Suprapubic skin (tissue), 4 donors: ENCODE data around the gene SYT10. TPM values are rescaled to one million over a fixed set of nuclear protein-coding genes. Genes with fewer than 3 reads are reported as not detected.

Experiments used
- DNase-seq, 2 donors: peaks; one replicate each; pipeline ENCODE4 v3.0.0-alpha.2; 2019; ENCODE audit warnings: low spot score in 2 of 2
- H3K27ac ChIP-seq: fragments of 200-600 bp; sonication (generic); one replicate; pipeline ENCODE4 v1.5.1; 2019
- H3K27me3 ChIP-seq: fragments of 200-600 bp; sonication (generic); one replicate; pipeline ENCODE4 v1.5.1; 2019
- H3K36me3 ChIP-seq: fragments of 200-600 bp; sonication (generic); one replicate; pipeline ENCODE4 v1.5.1; 2019
- H3K4me1 ChIP-seq: fragments of 200-600 bp; sonication (generic); one replicate; pipeline ENCODE4 v1.5.1; 2019
- H3K4me3 ChIP-seq: fragments of 200-600 bp; sonication (generic); one replicate; pipeline ENCODE4 v1.5.1; 2019; ENCODE audit warnings: mild to moderate bottlenecking
- H3K9me3 ChIP-seq: fragments of 200-600 bp; sonication (generic); one replicate; pipeline ENCODE4 v1.5.1; 2019
- CTCF ChIP-seq, 2 donors: fragments of 200-600 bp in 1 of 2; fragments of 450-650 bp in 1 of 2; sonication (generic) in 1 of 2; IDR thresholded peaks; one replicate each; pipeline ENCODE4 v1.5.1; 2016 to 2019; ENCODE audit warnings: antibody characterized with exemption in 2 of 2, mild to moderate bottlenecking in 1 of 2, moderate library complexity in 1 of 2
- EP300 ChIP-seq: sonication (generic); formaldehyde crosslinking; IDR thresholded peaks from one replicate; pipeline ENCODE4 v1.6.1; 2017; ENCODE audit warnings: antibody characterized with exemption
- POLR2A ChIP-seq, 2 donors: fragments of 450-650 bp; IDR thresholded peaks; one replicate each; pipeline ENCODE4 v1.6.1; 2017; ENCODE audit warnings: antibody characterized with exemption in 2 of 2, mild to moderate bottlenecking in 2 of 2, moderate library complexity in 2 of 2
- POLR2AphosphoS5 ChIP-seq, 3 donors: sonication (generic); formaldehyde crosslinking; IDR thresholded peaks; one replicate each; pipeline ENCODE4 v1.6.1; 2017; ENCODE audit warnings: antibody characterized with exemption in 3 of 3
- WGBS: methylation state at CpG from one replicate; pipeline ENCODE4 v1.1.5; 2018; 5-methylcytosine and 5-hydroxymethylcytosine counted together
- total RNA-seq, 4 donors: library from RNA; depleted of rRNA; stranded (reverse); fragments of >200 nt; gene quantifications; one replicate each; pipeline ENCODE4 v1.1.0, GENCODE V29; 2016

SYT10 gene
- total RNA-seq, 4 donors from 2014 or later, result not detected

GRCh38 chr12:33476058-33476457, 36.4 kb upstream of the SYT10 start:
- no peak for TF ChIP-seq POLR2AphosphoS5 (IDR thresholded peaks at IDR 0.05)
- no peak for TF ChIP-seq POLR2A (IDR thresholded peaks at IDR 0.05)
- no peak for TF ChIP-seq CTCF (IDR thresholded peaks at IDR 0.05)
- TF ChIP-seq EP300, result no peak
- H3K4me3 ChIP-seq, result no peak overlapping the region
- H3K27me3 ChIP-seq, result no peaks in the 10 kb centered on the region
- no peaks in the 10 kb centered on the region for H3K36me3 ChIP-seq
- H3K9me3 ChIP-seq, result peaks cover 4% of the 10 kb centered on the region
- H3K4me1 ChIP-seq, result no peaks in the 10 kb centered on the region
- no peak for DNase-seq
- WGBS, result 49% methylated on average over 1 of the region's 1 CpG
- H3K27ac ChIP-seq, result no peak overlapping the region

GRCh38 chr12:33472299-33472698, 32.7 kb upstream of the SYT10 start:
- WGBS, result 78% methylated on average over 1 of the region's 1 CpG
- H3K4me1 ChIP-seq, result no peaks in the 10 kb centered on the region
- H3K9me3 ChIP-seq, result peaks cover 4% of the 10 kb centered on the region
- no peak for DNase-seq
- no peaks in the 10 kb centered on the region for H3K36me3 ChIP-seq
- no peaks in the 10 kb centered on the region for H3K27me3 ChIP-seq
- H3K4me3 ChIP-seq, result no peak overlapping the region
- TF ChIP-seq POLR2A (IDR thresholded peaks at IDR 0.05) (no peak), CTCF (IDR thresholded peaks at IDR 0.05) (no peak), EP300 (no peak), POLR2AphosphoS5 (IDR thresholded peaks at IDR 0.05) (no peak)
- H3K27ac ChIP-seq, result no peak overlapping the region

- no peaks in the 10 kb centered on the region for H3K4me1 ChIP-seq
- TF ChIP-seq POLR2AphosphoS5 (IDR thresholded peaks at IDR 0.05), result no peak
- no peak for TF ChIP-seq CTCF (IDR thresholded peaks at IDR 0.05)
- no peaks in the 10 kb centered on the region for H3K9me3 ChIP-seq
- H3K27me3 ChIP-seq, result no peaks in the 10 kb centered on the region
- no peak for DNase-seq
- H3K36me3 ChIP-seq, result no peaks in the 10 kb centered on the region
- WGBS, result 88% methylated on average over 1 of the region's 1 CpG
- no peak overlapping the region for H3K4me3 ChIP-seq
- no peak overlapping the region for H3K27ac ChIP-seq
Observed at GRCh38 chr12:33455096-33455495, 15.5 kb upstream of the SYT10 start.

GRCh38 chr12:33450480-33450879, 10.9 kb upstream of the SYT10 start:
- TF ChIP-seq POLR2A (IDR thresholded peaks at IDR 0.05), result no peak
- no peak for TF ChIP-seq EP300
- no peak for TF ChIP-seq CTCF (IDR thresholded peaks at IDR 0.05)
- no peaks in the 10 kb centered on the region for H3K9me3 ChIP-seq
- WGBS, result 88% methylated on average over 3 of the region's 3 CpGs
- DNase-seq, result no peak
- no peak overlapping the region for H3K4me3 ChIP-seq
- H3K36me3 ChIP-seq, result no peaks in the 10 kb centered on the region
- no peak overlapping the region for H3K27ac ChIP-seq
- no peaks in the 10 kb centered on the region for H3K4me1 ChIP-seq
- H3K27me3 ChIP-seq, result no peaks in the 10 kb centered on the region

- Histone ChIP-seq H3K4me1 (peaks cover 18% of the 10 kb centered on the region), H3K4me3 (no peak overlapping the region), H3K9me3 (no peaks in the 10 kb centered on the region), H3K36me3 (no peaks in the 10 kb centered on the region), H3K27me3 (peaks cover 34% of the 10 kb centered on the region), H3K27ac (no peak overlapping the region)
- TF ChIP-seq EP300 (no peak), CTCF (IDR thresholded peaks at IDR 0.05) (no peak), POLR2AphosphoS5 (IDR thresholded peaks at IDR 0.05) (no peak), POLR2A (IDR thresholded peaks at IDR 0.05) (no peak)
- DNase-seq, result no peak
- whole genome bisulfite sequencing, result 94% methylated on average over 9 of the region's 9 CpGs
Observed at GRCh38 chr12:33440477-33440876, 858 bp upstream of the SYT10 start.
